Panc1 (cell line): Measurements from ENCODE around the gene ABCG2. TPM values are rescaled to one million over a fixed set of nuclear protein-coding genes. Genes with fewer than 3 reads are reported as not detected.

Experiments used
- ATAC-seq: fragments of 200-7000 bp; cut with Tn5 transposase; 2 replicates; pipeline ENCODE4 v1.9.1; 2020; ENCODE audit warnings: mild to moderate bottlenecking, moderate library complexity
- BruUV-seq: library from RNA; stranded (reverse); fragments of 400-500 nt; replicated peaks from 2 replicates; lab custom pipeline; 2021; lab: Mats Ljungman, UMichigan
- CTCF ChIA-PET: fragments of 300-600 bp; sonication (Branson Sonifier 250); formaldehyde crosslinking; loops from one replicate; lab custom pipeline; 2022; ENCODE audit warnings: antibody characterized with exemption; lab: Charles Lee
- POLR2A ChIA-PET: fragments of 300-600 bp; sonication (Branson Sonifier 250); formaldehyde crosslinking; loops from one replicate; lab custom pipeline; 2022; ENCODE audit warnings: antibody characterized with exemption; lab: Charles Lee
- DNase-seq: peaks from one replicate; pipeline ENCODE4 v3.0.0-alpha.2; 2010; ENCODE audit warnings: low read depth, low spot score
- H3K27ac ChIP-seq: 2 replicates; pipeline ENCODE4 v1.5.1; 2011; ENCODE audit warnings: mild to moderate bottlenecking, low read length, inconsistent platforms
- H3K27me3 ChIP-seq: fragments of 200-500 bp; sonication (Bioruptor generic); 2 replicates; pipeline ENCODE4 v1.6.0; 2014; ENCODE audit warnings: low read length, inconsistent platforms; ENCODE audit not compliant: control insufficient read depth, insufficient read depth
- H3K36me3 ChIP-seq: fragments of 200-500 bp; sonication (Bioruptor generic); 2 replicates; pipeline ENCODE4 v1.5.1; 2014; ENCODE audit warnings: inconsistent platforms, mild to moderate bottlenecking, low read length, moderate library complexity; ENCODE audit not compliant: control insufficient read depth, insufficient read depth
- H3K4me1 ChIP-seq: 2 replicates; pipeline ENCODE4 v1.5.1; 2011; ENCODE audit warnings: inconsistent platforms, mild to moderate bottlenecking, low read length, moderate library complexity; ENCODE audit not compliant: control insufficient read depth, insufficient read depth
- H3K4me3 ChIP-seq, 2 experiments: 2 replicates each; pipeline ENCODE4 v1.5.1; 2011 to 2012; ENCODE audit warnings: low read depth in 2 of 2, low read length in 2 of 2, mild to moderate bottlenecking in 2 of 2, inconsistent platforms in 1 of 2, moderate library complexity in 1 of 2
- H3K9me3 ChIP-seq: fragments of 200-500 bp; sonication (Bioruptor generic); 2 replicates; pipeline ENCODE4 v1.5.1; 2014; ENCODE audit warnings: low read depth, mild to moderate bottlenecking, inconsistent platforms, low read length, moderate library complexity; ENCODE audit not compliant: control insufficient read depth, insufficient read depth
- CTCF ChIP-seq: fragments of 450-650 bp; IDR thresholded peaks from 2 replicates; pipeline ENCODE4 v1.5.1; 2017; ENCODE audit warnings: mild to moderate bottlenecking
- POLR2AphosphoS5 ChIP-seq: IDR thresholded peaks from 2 replicates; pipeline ENCODE4 v1.6.1; 2012; ENCODE audit warnings: mild to moderate bottlenecking, low read depth, low read length, moderate library complexity
- SIN3A ChIP-seq: IDR thresholded peaks from 2 replicates; pipeline ENCODE4 v1.6.1; 2012; ENCODE audit warnings: low read depth, mild to moderate bottlenecking, low read length, moderate library complexity, borderline replicate concordance; ENCODE audit not compliant: insufficient read depth
- TCF7L2 ChIP-seq: IDR thresholded peaks from 2 replicates; pipeline ENCODE4 v1.6.1; 2011; ENCODE audit warnings: mild to moderate bottlenecking, low read depth, low read length, inconsistent platforms
- in situ Hi-C: cut with HindIII; loops from 2 replicates; pipeline ENCODE4 v1.10.0; 2016; ENCODE audit warnings: low sequenced_read_pairs, low pct_unique_long_range_greater_than_20kb
- intact Hi-C: fragments of 100-400 bp; cut with micrococcal nuclease; formaldehyde crosslinking; loops from one replicate; pipeline ENCODE4 v1.10.0; 2022; ENCODE audit not compliant: unreplicated experiment
- total RNA-seq: library from RNA; stranded (reverse); gene quantifications from one replicate; pipeline ENCODE4 v1.2.1, GENCODE V29; 2021; ENCODE audit not compliant: unreplicated experiment
- TF ChIP-seq, protein P1 (sequence below), 2 experiments: IDR thresholded peaks; 2 replicates each; pipeline ENCODE4 v1.6.1; 2011 to 2012; ENCODE audit warnings: low read depth in 2 of 2, control low read depth in 1 of 2, low read length in 1 of 2, mild to moderate bottlenecking in 1 of 2, moderate library complexity in 1 of 2; ENCODE audit not compliant: insufficient read depth in 1 of 2

The ABCG2 gene
- total RNA-seq, 1 experiment from 2014 or later = 63.3 TPM

- intact Hi-C loops (no loop called here), in situ Hi-C loops (no loop called here)
- Histone ChIP-seq H3K4me3 (no peak overlapping the region), H3K27ac (no peak overlapping the region), H3K36me3 (no peaks in the 10 kb centered on the region), H3K9me3 (no peaks in the 10 kb centered on the region), H3K4me1 (peaks cover 7% of the 10 kb centered on the region; the same call in 1 of the 2 replicates), H3K27me3 (no peaks in the 10 kb centered on the region)
- ChIA-PET POLR2A (no interaction called here), CTCF (no interaction called here)
- DNase-seq = no peak
- no peak for ATAC-seq
- TF ChIP-seq POLR2AphosphoS5 (no peak), SIN3A (no peak), CTCF (no peak), TCF7L2 (no peak)
- TF ChIP-seq, protein P1, sequence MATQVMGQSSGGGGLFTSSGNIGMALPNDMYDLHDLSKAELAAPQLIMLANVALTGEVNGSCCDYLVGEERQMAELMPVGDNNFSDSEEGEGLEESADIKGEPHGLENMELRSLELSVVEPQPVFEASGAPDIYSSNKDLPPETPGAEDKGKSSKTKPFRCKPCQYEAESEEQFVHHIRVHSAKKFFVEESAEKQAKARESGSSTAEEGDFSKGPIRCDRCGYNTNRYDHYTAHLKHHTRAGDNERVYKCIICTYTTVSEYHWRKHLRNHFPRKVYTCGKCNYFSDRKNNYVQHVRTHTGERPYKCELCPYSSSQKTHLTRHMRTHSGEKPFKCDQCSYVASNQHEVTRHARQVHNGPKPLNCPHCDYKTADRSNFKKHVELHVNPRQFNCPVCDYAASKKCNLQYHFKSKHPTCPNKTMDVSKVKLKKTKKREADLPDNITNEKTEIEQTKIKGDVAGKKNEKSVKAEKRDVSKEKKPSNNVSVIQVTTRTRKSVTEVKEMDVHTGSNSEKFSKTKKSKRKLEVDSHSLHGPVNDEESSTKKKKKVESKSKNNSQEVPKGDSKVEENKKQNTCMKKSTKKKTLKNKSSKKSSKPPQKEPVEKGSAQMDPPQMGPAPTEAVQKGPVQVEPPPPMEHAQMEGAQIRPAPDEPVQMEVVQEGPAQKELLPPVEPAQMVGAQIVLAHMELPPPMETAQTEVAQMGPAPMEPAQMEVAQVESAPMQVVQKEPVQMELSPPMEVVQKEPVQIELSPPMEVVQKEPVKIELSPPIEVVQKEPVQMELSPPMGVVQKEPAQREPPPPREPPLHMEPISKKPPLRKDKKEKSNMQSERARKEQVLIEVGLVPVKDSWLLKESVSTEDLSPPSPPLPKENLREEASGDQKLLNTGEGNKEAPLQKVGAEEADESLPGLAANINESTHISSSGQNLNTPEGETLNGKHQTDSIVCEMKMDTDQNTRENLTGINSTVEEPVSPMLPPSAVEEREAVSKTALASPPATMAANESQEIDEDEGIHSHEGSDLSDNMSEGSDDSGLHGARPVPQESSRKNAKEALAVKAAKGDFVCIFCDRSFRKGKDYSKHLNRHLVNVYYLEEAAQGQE (IDR thresholded peaks at IDR 0.05; ENCODE audit: insufficient read depth in 1 of 2, low read depth in 2 of 2, low read length in 1 of 2) = no peak
- BruUV-seq = no TSS peak
Measured at GRCh38 chr4:88101165-88101564, 57.3 kb downstream of the ABCG2 start.

- Histone ChIP-seq H3K4me3 (no peak overlapping the region), H3K27me3 (no peaks in the 10 kb centered on the region), H3K27ac (no peak overlapping the region), H3K36me3 (no peaks in the 10 kb centered on the region), H3K9me3 (no peaks in the 10 kb centered on the region), H3K4me1 (no peaks in the 10 kb centered on the region)
- ChIA-PET POLR2A (no interaction called here), CTCF (no interaction called here)
- TF ChIP-seq, protein P1 (IDR thresholded peaks at IDR 0.05; ENCODE audit: insufficient read depth in 1 of 2, low read depth in 2 of 2, low read length in 1 of 2) = no peak
- TF ChIP-seq POLR2AphosphoS5 = no peak
- TF ChIP-seq TCF7L2 = no peak
- no peak for TF ChIP-seq SIN3A
- intact Hi-C loops = no loop called here
- in situ Hi-C loops = no loop called here
- BruUV-seq = no TSS peak
- DNase-seq (no peak), ATAC-seq (no peak)
Measured at GRCh38 chr4:88098993-88099752, 59.3 kb downstream of the ABCG2 start.
